Stimulated activated CD4-positive, alpha-beta T cell treated with anti-CD3 and anti-CD28 coated beads, Interleukin-15, amount 100 ng/mL, for 1 hour (primary cell): ENCODE data around the gene STBD1.
A peak's percentile ranks its signal among the peaks of the same experiment; 100 is the strongest.
"Not testable (repeated sequence)": the region's sequence is repeated elsewhere in the genome, so short reads cannot be mapped to it uniquely, and the experiment has no call there.

Experiments
- DNase-seq, 2 donors: peaks; one replicate each; pipeline ENCODE4 v3.0.0-alpha.2; 2020; ENCODE audit warnings: low read depth in 1 of 2, low spot score in 1 of 2

Gene STBD1

GRCh38 chr4:76305971-76306881 is at the start of gene STBD1:
Gene STBD1 (plus strand): TSS chr4:76306733. CDS start chr4:76306770, 37 bp downstream.
- DNase-seq: peak in 1 of 2 donors; percentile 9

DNA sequence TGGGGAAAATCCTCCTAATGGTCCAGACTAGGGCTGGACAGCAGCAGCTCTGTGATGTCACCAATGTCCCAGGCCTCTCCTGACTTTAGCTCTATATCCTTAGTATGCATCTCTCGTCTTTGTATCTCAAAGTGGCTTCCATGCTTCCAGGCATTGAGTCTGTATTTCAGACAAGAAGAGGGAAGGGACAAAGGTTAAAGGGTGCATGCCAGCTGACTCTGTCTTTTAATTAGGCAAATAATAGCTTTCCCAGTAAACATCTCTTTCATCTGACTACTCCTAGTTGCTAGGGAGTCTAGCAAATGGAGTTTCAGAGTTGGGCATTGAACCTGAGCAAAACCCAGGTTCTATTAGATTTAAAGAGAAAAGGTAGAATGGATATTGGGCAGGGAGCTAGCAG is 49.6 kb upstream of the STBD1 start:
- no peak for DNase-seq

GRCh38 chr4:76257824-76258223 is 48.7 kb upstream of the STBD1 start:
- DNase-seq: no peak

DNA sequence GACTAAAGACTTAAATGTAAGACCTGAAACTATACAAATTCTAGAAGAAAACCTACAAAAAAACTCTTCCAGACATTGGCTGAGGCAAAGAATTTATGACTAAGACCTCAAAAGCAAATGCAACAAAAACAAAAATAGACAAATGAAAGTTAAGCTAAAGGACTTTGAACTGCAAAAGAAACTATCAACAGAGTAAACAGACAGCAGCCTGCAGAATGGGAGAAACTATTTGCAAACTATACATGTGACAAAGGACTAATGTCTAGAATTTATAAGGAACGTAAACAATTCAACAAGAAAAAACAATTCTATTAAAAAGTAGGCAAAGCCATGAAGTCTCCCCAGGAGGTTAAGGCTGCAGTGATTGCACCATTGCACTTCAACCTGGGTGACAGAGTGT is 46.0 kb upstream of the STBD1 start:
- DNase-seq: no peak

GRCh38 chr4:76265631-76266218 is 40.8 kb upstream of the STBD1 start:
- no peak for DNase-seq

GRCh38 chr4:76266627-76267026 is 39.9 kb upstream of the STBD1 start:
- no peak for DNase-seq

- no peak for DNase-seq
These were observed 38.7 kb upstream of the STBD1 start for GRCh38 chr4:76267811-76268210.

- DNase-seq: no peak
These were observed 36.0 kb upstream of the STBD1 start for GRCh38 chr4:76270244-76271175.

DNA sequence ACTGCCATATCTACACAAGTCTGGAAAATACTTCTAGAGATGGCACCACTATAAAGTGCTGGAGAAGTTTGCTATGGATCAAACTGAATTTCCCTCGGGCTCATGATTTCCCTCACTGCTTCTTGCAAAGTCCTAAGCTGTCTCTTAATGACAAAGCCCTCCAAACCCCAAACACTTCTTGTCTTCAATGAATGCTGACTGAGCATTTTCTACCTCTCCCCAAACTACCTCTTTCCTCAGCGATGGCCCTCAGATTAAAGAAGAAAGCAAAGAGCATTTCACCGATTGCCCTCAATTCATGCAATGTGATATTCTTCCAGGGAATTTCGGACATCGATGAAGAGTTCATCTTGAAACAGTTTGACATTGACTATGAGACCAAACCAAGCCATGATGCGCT is 35.3 kb upstream of the STBD1 start:
- DNase-seq: no peak

- no peak for DNase-seq
These were observed 34.5 kb upstream of the STBD1 start for GRCh38 chr4:76272073-76272472.

DNA sequence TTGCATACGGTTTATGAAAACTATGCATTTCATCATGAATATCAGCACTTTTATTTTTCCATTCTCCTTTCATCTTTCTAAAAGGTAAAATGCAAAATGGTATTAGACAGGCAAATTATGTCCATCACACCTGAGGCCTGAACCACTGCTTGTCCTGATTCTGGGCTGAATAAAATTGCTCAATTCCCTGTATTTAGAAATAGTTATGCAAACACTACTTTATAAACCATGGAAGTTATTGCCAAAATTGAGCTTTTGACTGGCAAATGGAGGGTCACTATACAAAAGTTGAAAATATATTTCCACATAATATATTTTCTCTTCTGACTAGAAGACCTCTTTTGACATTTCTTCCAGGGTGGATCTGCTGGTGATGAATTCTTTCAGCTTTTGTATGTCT is 34.0 kb upstream of the STBD1 start:
- DNase-seq: no peak

GRCh38 chr4:76272999-76273398 is 33.5 kb upstream of the STBD1 start:
- no peak for DNase-seq

DNA sequence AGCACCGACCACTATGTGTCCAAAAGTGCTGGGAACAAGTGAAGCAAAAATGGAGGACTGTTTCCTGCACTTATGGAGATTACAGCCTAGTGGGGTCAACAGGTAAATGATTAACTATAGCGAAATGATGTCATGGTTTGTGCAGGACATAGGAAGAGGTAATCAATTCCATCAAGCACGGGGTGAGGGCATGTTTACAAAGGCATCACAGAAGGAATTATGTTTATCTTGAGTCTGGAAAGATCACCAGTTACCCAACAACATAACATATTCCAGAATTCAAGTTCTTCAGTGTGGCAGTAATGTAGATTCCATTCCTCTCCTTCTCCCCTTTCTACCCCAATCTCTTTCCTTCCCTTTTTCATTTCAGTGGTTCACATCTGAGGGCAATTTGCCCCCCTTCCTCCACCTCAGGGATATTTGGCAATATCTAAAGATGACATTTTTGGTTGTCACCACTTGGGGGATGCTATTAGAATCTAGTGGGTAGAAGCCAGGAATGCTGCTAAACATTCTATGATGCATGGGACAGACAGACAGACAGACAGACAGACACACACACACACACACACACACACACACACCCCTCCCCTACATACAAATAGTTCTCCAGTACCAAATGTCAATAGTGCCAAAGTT is 30.9 kb upstream of the STBD1 start:
- DNase-seq: no peak

GRCh38 chr4:76276813-76277212 is 29.7 kb upstream of the STBD1 start:
- no peak for DNase-seq

GRCh38 chr4:76277667-76278066 is 28.9 kb upstream of the STBD1 start:
- no peak for DNase-seq

DNA sequence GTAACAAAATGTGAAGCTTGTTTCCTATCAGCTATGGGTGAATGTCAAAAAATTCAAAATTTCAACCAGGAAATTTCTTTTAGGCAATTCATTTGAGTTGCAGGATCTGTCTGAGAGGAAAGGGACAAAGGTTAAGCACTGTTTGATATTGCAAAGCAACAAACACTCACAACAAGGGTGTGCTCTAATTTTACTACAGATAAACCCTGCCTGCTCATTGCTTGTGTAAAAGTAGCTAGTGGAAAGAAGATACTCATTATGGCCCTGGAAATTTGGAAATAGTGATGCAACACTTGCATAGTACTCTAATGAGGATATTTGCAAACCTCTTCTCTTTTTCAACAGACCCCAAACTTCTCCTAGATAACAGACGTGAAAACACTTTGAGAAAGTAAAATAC is 27.9 kb upstream of the STBD1 start:
- no peak for DNase-seq

GRCh38 chr4:76279462-76279861 is 27.1 kb upstream of the STBD1 start:
- DNase-seq: no peak

DNA sequence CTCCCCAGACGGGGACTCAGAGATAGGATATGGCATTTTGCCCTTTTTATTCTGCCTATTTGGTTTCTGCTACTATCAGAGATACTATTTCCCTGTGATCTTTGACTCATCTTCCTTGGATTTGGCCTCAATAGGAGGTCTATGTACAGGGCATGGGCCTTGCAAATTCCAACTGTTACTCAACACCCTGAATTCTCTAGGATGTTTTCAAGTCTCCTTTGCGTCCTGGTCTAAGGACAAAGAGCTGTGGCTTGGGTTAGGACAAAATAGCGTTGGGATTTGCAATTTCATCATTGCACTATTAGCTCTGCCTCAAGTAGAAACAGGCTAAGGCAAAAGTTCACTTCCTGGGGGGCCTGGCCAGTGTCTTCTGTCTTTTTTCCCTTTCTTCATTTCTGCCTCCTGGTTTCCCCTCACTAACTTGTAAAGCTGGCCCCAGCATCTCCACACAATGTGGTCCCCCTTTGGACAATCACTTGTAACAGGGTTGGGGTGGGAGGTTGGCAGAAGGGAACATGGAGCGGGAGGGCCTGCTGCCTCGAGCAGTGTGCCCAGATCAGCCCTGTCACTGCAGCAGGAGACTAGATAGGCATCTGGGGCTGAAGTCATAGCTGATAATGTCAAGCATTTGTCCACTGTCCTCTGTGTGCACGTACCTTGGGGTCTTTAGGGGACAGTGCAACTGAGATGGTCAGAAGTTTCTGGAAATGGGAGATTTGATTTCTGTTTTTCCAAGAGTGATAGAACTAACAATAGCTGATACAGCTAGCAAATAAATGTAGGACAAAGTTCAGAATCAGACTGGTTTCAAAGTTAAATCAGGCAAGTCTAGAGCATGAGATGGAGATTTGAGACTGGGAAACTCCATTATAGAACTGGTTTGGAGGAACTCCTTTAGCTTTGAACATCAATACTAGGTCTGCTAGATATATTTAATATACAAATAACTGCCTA is 25.8 kb upstream of the STBD1 start:
- no peak for DNase-seq

- DNase-seq: not testable (repeated sequence)
These were observed 24.9 kb upstream of the STBD1 start for GRCh38 chr4:76281594-76281993.
